Trophoblast cell (in vitro differentiated cells and primary cell): ENCODE data around the gene FHOD3.

Experiments
- DNase-seq, 2 donors: peaks; one replicate each; pipeline ENCODE4 v3.0.0-alpha.2; 2016
- H2AFZ ChIP-seq: 2 replicates; pipeline ENCODE4 v1.6.1; 2013; ENCODE audit warnings: low read length, moderate library complexity, mild to moderate bottlenecking; ENCODE audit not compliant: insufficient read depth, poor library complexity
- H2AK5ac ChIP-seq: 2 replicates; pipeline ENCODE4 v1.6.1; 2013; ENCODE audit warnings: mild to moderate bottlenecking, low read length
- H2BK120ac ChIP-seq: 2 replicates; pipeline ENCODE4 v1.6.1; 2013; ENCODE audit warnings: low read length, mild to moderate bottlenecking, moderate library complexity; ENCODE audit not compliant: insufficient read depth, poor library complexity
- H2BK12ac ChIP-seq: 2 replicates; pipeline ENCODE4 v1.6.1; 2013; ENCODE audit warnings: mild to moderate bottlenecking, low read length, moderate library complexity
- H2BK5ac ChIP-seq: 2 replicates; pipeline ENCODE4 v1.6.1; 2013; ENCODE audit warnings: low read length, low read depth, moderate library complexity, mild to moderate bottlenecking; ENCODE audit not compliant: poor library complexity
- H3K14ac ChIP-seq: 2 replicates; pipeline ENCODE4 v1.6.1; 2013; ENCODE audit warnings: mild to moderate bottlenecking, low read length
- H3K18ac ChIP-seq: 2 replicates; pipeline ENCODE4 v1.6.1; 2013; ENCODE audit warnings: mild to moderate bottlenecking, low read length
- H3K23ac ChIP-seq: 2 replicates; pipeline ENCODE4 v1.6.1; 2013; ENCODE audit warnings: low read length
- H3K27ac ChIP-seq: 2 replicates; pipeline ENCODE4 v1.5.1; 2013; ENCODE audit warnings: low read depth, mild to moderate bottlenecking, inconsistent platforms, low read length, moderate library complexity
- H3K27me3 ChIP-seq: 2 replicates; pipeline ENCODE4 v1.6.1; 2013; ENCODE audit warnings: inconsistent platforms, mild to moderate bottlenecking, low read length, moderate library complexity; ENCODE audit not compliant: insufficient read depth
- H3K36me3 ChIP-seq, 2 experiments: 1 replicate in 1 of 2; 2 replicates in 1 of 2; pipeline ENCODE4 v1.6.1; 2013; ENCODE audit warnings: low read length in 2 of 2, mild to moderate bottlenecking in 2 of 2, moderate library complexity in 1 of 2; ENCODE audit not compliant: insufficient read depth in 2 of 2, control insufficient read depth in 1 of 2
- H3K4ac ChIP-seq: 2 replicates; pipeline ENCODE4 v1.6.1; 2013; ENCODE audit warnings: low read depth, mild to moderate bottlenecking, low read length, moderate library complexity
- H3K4me1 ChIP-seq, 2 experiments: 1 replicate in 1 of 2; 2 replicates in 1 of 2; pipeline ENCODE4 v1.6.1; 2013; ENCODE audit warnings: low read length in 2 of 2, mild to moderate bottlenecking in 2 of 2, moderate library complexity in 1 of 2; ENCODE audit not compliant: insufficient read depth in 2 of 2, control insufficient read depth in 1 of 2
- H3K4me2 ChIP-seq: 2 replicates; pipeline ENCODE4 v1.6.1; 2013; ENCODE audit warnings: inconsistent platforms, mild to moderate bottlenecking, low read length, moderate library complexity
- H3K4me3 ChIP-seq: 2 replicates; pipeline ENCODE4 v1.5.1; 2013; ENCODE audit warnings: mild to moderate bottlenecking, low read depth, low read length, inconsistent platforms
- H3K79me1 ChIP-seq: one replicate; pipeline ENCODE4 v1.6.1; 2013; ENCODE audit warnings: low read length
- H3K79me2 ChIP-seq: 2 replicates; pipeline ENCODE4 v1.6.1; 2013; ENCODE audit warnings: low read length, mild to moderate bottlenecking; ENCODE audit not compliant: control insufficient read depth, insufficient read depth, poor library complexity
- H3K9ac ChIP-seq: 2 replicates; pipeline ENCODE4 v1.6.1; 2013; ENCODE audit warnings: mild to moderate bottlenecking, low read length
- H3K9me3 ChIP-seq: 2 replicates; pipeline ENCODE4 v1.6.1; 2013; ENCODE audit warnings: low read depth, mild to moderate bottlenecking, control low read depth, inconsistent platforms, low read length; ENCODE audit not compliant: insufficient read depth
- H4K12ac ChIP-seq: 2 replicates; pipeline ENCODE4 v1.6.1; 2013; ENCODE audit warnings: low read depth, mild to moderate bottlenecking, low read length, moderate library complexity
- H4K8ac ChIP-seq: 2 replicates; pipeline ENCODE4 v1.6.1; 2013; ENCODE audit warnings: low read depth, mild to moderate bottlenecking, low read length, moderate library complexity
- H4K91ac ChIP-seq: one replicate; pipeline ENCODE4 v1.6.1; 2013; ENCODE audit warnings: low read depth, mild to moderate bottlenecking, low read length, moderate library complexity
- WGBS: extraction: QIAGEN DNeasy Blood & Tissue Kit; methylation state at CpG from one replicate; pipeline ENCODE4 v1.1.7; 2013; ENCODE audit warnings: missing lambda C conversion rate; ENCODE audit not compliant: insufficient read length, insufficient coverage; ENCODE audit errors: extremely low coverage; 5-methylcytosine and 5-hydroxymethylcytosine counted together

FHOD3 gene

GRCh38 chr18:36458306-36458705 lies 160.8 kb downstream of the FHOD3 start:
- no peak overlapping the region for H3K4me3 ChIP-seq
- H3K14ac ChIP-seq = no peak overlapping the region
- no peak overlapping the region for H2AK5ac ChIP-seq
- H3K4ac ChIP-seq = no peak overlapping the region
- no peak overlapping the region for H4K91ac ChIP-seq
- DNase-seq = no peak
- H3K18ac ChIP-seq = no peak overlapping the region
- no peaks in the 10 kb centered on the region for H3K36me3 ChIP-seq
- peaks cover 5% of the 10 kb centered on the region for H3K79me1 ChIP-seq
- peaks cover 14 to 30% of the 10 kb centered on the region in 2 experiments for H3K4me1 ChIP-seq
- no peak overlapping the region for H4K12ac ChIP-seq
- no peak overlapping the region for H3K23ac ChIP-seq
- no peaks in the 10 kb centered on the region for H3K9me3 ChIP-seq
- no peak overlapping the region for H4K8ac ChIP-seq
- no peak overlapping the region for H3K27ac ChIP-seq
- H3K79me2 ChIP-seq = no peaks in the 10 kb centered on the region
- H2BK120ac ChIP-seq = no peak overlapping the region
- no peak overlapping the region for H2BK5ac ChIP-seq
- no peak overlapping the region for H3K9ac ChIP-seq
- no peak overlapping the region for H2BK12ac ChIP-seq
- H3K4me2 ChIP-seq = no peak overlapping the region
- H2AFZ ChIP-seq = no peak overlapping the region
- WGBS = no CpG with 5 or more reads among the region's 1 CpG
- H3K27me3 ChIP-seq = no peaks in the 10 kb centered on the region

- no peak overlapping the region for H4K12ac ChIP-seq
- no peaks in the 10 kb centered on the region for H3K79me2 ChIP-seq
- no peak overlapping the region for H4K91ac ChIP-seq
- H3K36me3 ChIP-seq = no peaks in the 10 kb centered on the region
- no peak overlapping the region for H3K9ac ChIP-seq
- WGBS = no CpG with 5 or more reads among the region's 4 CpGs
- H3K23ac ChIP-seq = no peak overlapping the region
- H3K79me1 ChIP-seq = peaks cover 3% of the 10 kb centered on the region
- H2BK12ac ChIP-seq = no peak overlapping the region
- no peak overlapping the region for H2AFZ ChIP-seq
- no peak overlapping the region for H3K18ac ChIP-seq
- H3K14ac ChIP-seq = no peak overlapping the region
- no peak overlapping the region for H3K4ac ChIP-seq
- H3K27me3 ChIP-seq = no peaks in the 10 kb centered on the region
- H4K8ac ChIP-seq = no peak overlapping the region
- H2AK5ac ChIP-seq = no peak overlapping the region
- no peak overlapping the region for H2BK120ac ChIP-seq
- DNase-seq = no peak
- no peak overlapping the region for H3K27ac ChIP-seq
- H2BK5ac ChIP-seq = no peak overlapping the region
- no peak overlapping the region for H3K4me3 ChIP-seq
- peaks cover 11 to 24% of the 10 kb centered on the region in 2 experiments for H3K4me1 ChIP-seq
- H3K4me2 ChIP-seq = no peak overlapping the region
- no peaks in the 10 kb centered on the region for H3K9me3 ChIP-seq
Measured at GRCh38 chr18:36459203-36459602, 161.7 kb downstream of the FHOD3 start.

- Histone ChIP-seq H3K27me3 (no peaks in the 10 kb centered on the region), H2AK5ac (no peak overlapping the region), H3K14ac (no peak overlapping the region), H4K8ac (no peak overlapping the region), H3K9me3 (no peaks in the 10 kb centered on the region), H3K23ac (no peak overlapping the region), H2AFZ (no peak overlapping the region), H3K27ac (no peak overlapping the region), H3K4me1 (peaks cover 8 to 21% of the 10 kb centered on the region in 2 experiments), H2BK5ac (no peak overlapping the region), H4K91ac (no peak overlapping the region), H2BK12ac (no peak overlapping the region), H2BK120ac (no peak overlapping the region), H3K18ac (no peak overlapping the region), H3K9ac (no peak overlapping the region), H3K79me2 (no peaks in the 10 kb centered on the region), H3K4me2 (no peak overlapping the region), H3K4ac (no peak overlapping the region), H3K36me3 (no peaks in the 10 kb centered on the region), H3K4me3 (no peak overlapping the region), H3K79me1 (peaks cover 3% of the 10 kb centered on the region), H4K12ac (no peak overlapping the region)
- no peak for DNase-seq
- no CpG with 5 or more reads among the region's 3 CpGs for WGBS
Measured at GRCh38 chr18:36459786-36460185, 162.3 kb downstream of the FHOD3 start.

- no peak overlapping the region for H4K12ac ChIP-seq
- no peak overlapping the region for H2BK120ac ChIP-seq
- H2AK5ac ChIP-seq = no peak overlapping the region
- H3K9me3 ChIP-seq = no peaks in the 10 kb centered on the region
- H3K27ac ChIP-seq = no peak overlapping the region
- no peak overlapping the region for H4K8ac ChIP-seq
- H3K79me1 ChIP-seq = peaks cover 3% of the 10 kb centered on the region
- H3K4me2 ChIP-seq = no peak overlapping the region
- H3K4ac ChIP-seq = no peak overlapping the region
- H3K14ac ChIP-seq = no peak overlapping the region
- peaks cover 10 to 19% of the 10 kb centered on the region in 2 experiments for H3K4me1 ChIP-seq
- no peak overlapping the region for H3K23ac ChIP-seq
- no peak overlapping the region for H2AFZ ChIP-seq
- H4K91ac ChIP-seq = no peak overlapping the region
- H2BK12ac ChIP-seq = no peak overlapping the region
- no peaks in the 10 kb centered on the region for H3K79me2 ChIP-seq
- H2BK5ac ChIP-seq = no peak overlapping the region
- WGBS = no CpG with 5 or more reads among the region's 2 CpGs
- no peak overlapping the region for H3K18ac ChIP-seq
- H3K4me3 ChIP-seq = no peak overlapping the region
- no peak for DNase-seq
- no peaks in the 10 kb centered on the region for H3K36me3 ChIP-seq
- no peaks in the 10 kb centered on the region for H3K27me3 ChIP-seq
- no peak overlapping the region for H3K9ac ChIP-seq
Measured at GRCh38 chr18:36460324-36460850, 162.9 kb downstream of the FHOD3 start.
